HG03066 (cell line): ENCODE results near the gene CCDC127.
"Not testable (repeated sequence)": the region's sequence is repeated elsewhere in the genome, so short reads cannot be mapped to it uniquely, and the experiment has no call there.

Experiments used
- ATAC-seq: cut with Tn5 transposase; IDR thresholded peaks from one replicate; pipeline ENCODE4 v1.9.1; 2021; ENCODE audit warnings: low read depth; ENCODE audit not compliant: unreplicated experiment

Gene CCDC127

DNA sequence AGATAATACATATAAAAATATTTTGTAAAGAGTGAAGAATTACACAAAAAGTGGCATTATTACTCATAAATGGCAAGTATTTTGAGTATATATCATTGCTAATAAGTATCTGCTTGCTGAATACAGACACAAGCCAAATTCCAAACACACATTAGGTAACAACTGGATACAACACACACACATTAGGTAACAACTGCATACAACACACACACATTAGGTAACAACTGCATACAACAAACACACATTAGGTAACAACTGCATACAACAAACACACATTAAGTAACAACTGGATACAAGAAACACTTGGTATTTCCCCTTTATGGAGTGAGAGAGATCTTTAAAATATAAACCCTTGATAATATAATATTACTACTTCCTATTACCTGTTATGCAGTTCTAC, 13.5 kb downstream of the CCDC127 start:
- no peak for ATAC-seq

DNA sequence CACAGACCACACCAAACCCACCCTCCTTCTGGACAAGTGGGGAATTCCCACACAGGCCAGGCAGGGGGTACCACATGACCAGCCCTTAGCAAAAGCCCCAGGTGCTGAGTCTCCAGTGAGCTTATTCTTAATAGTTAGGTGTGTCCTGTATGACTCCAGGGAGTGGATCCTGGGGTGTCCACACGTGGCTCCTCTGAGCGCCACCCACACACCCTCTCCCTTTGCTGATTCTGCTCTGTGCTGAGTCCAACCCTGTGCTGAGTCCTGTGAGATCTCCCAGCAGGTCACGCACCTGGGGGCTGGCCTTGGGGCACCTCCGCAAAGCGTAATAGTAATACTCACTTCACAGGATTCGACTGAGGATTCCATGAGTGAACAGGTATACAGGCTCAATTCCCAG, 14.0 kb downstream of the CCDC127 start:
- no peak for ATAC-seq

DNA sequence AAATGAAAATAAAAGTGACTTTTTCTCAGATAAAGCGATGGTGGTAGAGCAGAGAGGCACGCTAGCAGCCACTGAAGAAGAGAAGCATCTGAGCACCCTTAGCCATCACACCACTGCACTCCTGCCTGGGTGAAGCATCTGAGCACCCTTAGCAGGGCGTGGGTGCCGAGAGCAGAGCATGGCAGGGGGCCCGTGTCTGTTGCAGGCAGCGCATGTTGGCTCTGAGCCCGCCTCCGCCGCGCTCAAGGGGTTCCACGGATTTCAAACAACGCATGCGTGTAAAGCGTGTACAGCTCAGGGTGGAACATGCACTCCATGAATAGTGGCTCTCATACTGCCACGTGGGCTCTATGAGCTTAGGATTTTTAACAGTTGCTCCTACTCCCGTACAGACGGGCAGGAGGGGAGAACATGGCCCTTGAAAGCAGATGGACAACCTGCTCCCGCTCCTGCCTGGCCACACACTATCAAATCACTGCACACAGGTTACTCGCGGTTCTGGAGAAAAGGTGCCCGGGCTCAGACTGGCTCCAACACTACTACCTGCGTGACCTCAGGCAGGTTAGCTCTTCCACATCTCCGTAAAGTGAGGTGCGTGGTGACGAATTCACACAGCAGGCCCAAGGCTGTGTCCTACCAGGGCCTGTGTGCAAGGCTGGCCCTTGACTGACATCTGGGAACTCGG, 14.6 kb downstream of the CCDC127 start:
- no peak for ATAC-seq

DNA sequence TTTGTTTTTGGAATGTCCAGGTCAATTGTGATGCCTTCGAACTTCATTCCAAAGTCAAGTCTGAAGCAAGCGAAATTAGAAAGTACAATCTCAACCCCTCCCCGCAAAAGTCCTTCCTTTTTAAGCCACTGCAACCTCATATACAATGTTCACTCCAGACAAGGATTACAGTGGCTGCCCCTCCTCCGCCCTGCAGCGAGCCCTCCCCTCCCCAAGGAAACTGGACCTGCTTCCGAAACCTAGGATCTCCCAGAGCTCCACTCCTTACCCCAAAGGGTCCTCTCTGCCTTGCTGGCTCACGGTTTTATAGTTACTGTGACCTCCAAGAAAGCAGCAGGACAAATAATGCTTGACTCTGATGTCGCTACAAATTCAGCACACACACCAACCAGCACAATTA, 16.3 kb downstream of the CCDC127 start:
- no peak for ATAC-seq

DNA sequence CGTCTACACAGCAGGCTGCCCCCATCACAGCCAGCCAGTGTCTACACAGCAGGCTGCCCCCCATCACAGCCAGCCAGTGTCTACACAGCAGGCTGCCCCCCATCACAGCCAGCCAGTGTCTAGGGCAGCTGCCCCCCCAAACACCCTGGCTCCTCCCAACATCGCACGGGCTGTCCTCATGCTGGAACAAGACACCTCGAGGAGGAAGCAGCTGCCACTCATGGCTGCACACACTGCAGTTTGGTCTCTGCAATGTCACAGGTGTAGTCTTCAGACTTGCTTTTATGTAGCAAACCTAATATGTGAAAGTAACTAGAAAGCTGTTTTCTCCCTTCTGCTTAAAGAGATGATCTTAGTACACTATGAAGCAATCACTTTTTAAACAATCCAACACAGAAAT, 17.0 kb downstream of the CCDC127 start:
- ATAC-seq, result no peak

DNA sequence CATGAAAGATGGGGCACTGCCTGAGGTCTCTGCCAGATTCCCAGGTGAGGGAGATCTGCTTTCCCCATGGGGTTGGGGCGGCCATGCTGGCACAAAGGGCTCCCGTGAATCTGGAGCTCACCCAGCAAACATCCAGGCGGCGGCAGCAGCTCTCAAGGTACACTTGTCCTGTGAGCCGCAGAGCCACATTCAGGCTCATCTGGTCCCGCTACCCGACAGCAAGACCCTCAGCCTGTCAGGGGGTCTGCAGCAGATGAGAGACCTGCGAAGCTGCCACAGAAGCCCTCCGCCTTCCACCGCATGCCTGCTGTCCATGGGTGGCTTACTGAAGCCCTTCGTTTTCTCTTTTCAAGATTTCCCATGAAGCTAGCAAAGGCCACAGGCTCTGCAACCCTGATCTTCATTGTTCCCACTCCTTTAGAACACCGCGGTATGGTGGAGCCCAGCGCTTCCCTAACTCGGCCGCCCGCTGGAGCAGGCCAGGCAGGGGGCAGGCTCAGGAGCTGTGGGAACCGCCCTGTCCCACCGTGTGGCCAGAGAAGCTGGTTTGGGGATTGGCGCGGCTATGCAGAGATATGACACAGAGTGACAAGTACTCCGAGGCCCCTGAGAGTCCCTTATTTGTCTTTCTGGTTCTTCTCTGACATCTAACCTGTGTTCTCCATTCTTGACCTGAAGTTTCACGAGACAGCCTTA, 17.9 kb downstream of the CCDC127 start:
- no peak for ATAC-seq

DNA sequence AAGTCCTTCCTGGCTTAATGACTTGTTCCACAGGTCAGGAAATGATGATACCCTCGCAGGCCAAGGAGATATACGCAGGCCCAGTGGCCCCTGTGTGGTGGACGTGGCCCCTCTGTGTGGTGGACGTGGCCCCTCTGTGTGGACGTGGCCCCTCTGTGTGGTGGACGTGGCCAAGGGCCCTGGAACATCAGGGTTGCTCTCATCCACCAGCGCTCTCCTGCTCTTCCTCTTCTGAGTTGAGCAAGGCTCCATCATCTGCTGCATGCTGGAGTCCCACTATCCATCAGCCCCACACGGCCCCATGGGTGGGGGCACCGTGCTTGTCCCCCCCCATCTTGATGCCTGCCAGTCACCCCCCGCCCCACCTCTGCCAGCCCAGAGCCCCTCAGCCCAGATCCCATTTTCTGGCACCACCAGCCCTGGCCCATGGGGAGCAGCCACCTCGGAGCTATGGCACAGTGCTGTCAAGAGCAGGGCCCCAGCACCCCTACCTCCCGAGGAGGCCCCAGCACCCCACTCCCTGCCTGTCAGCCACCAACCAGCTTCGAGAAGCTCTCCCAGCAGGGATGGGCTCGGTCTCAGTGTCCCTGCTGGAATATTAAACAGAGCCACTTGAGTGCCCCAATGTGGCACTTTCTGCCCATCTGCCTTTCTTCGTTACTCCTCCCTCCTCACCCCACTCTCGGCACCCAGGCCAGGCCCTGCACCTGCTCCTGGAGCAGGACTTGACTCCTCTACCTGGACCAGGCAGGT, 18.6 kb downstream of the CCDC127 start:
- ATAC-seq, result no peak

DNA sequence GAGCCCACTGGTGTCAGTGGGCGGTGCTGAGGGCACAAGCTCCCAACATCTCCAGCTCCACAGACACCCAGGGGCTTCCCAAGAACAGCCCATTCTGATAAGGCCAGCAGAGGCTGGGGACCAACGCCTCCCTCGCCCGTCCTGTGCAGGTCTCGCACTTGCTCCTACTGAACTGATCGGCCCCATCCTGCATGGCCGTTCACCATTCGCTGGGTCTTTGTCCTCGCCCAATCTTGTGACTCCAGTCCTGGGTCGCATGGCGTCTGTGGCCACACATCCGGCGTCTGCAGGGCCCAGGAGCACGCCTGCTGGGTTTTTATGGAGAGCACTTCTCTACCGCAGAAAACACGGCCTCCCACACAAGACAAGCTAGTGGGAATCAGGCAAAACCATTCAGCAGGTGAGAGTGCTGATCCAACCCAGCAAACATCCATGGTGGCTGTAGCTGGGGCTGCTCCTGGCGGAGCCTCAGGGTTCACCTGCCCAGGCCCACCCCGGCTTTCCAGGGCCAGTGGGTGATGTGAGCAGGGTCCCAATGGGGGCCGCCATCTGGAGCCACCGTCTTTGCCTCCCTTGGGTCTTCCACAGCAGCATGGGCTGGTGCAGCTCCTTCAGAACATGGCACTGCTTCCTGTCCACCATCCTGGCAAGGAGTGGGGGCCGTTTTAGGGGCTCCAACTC, 19.3 kb downstream of the CCDC127 start:
- no peak for ATAC-seq

DNA sequence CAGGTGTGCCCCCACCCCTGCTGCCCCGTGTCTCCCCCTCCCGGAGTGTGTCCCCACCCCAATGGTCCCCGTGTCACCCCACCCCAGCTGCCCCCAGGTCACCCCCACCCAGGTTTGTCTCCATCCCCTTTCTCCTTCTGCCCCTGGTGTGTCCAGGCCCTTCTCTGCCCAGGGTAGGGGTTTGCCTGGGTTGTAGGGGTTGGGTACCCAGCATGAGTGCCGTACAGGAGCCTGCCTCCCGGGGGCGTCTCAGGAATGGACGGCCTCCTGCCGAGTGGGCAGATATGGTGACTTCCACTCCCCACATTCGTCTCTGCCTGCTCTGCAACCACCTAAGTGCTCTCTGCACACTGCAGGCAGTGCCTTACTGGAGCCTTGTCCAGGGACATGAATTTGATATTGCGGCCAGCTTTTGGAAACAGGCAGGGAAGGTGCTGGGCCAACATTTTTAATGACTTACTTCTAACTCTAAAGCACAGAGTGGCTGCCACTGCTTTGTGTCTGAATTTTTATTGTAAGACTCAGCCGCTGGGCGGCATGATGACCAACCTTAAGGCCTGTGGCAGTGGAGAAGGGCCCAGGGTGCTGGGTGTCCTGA, 20.0 kb downstream of the CCDC127 start:
- no peak for ATAC-seq

DNA sequence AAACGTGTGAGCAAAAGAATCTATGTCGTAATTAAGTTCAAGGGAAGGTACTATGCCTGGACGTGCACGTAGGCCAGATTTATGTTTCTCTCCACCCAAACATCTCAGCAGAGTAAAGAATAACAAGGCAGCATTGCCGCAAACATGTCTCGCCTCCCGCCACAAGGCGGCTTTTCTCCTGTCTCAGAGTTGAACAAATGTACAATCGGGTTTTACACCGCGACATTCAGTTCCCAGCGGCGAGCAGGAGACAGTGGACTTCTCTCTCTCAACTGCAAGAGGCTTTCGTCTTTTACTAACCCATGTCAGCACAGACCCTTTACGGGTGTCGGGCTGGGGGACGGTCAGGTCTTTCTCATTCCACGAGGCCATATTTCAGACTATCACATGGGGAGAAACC, 20.9 kb downstream of the CCDC127 start:
- not testable (repeated sequence) for ATAC-seq

DNA sequence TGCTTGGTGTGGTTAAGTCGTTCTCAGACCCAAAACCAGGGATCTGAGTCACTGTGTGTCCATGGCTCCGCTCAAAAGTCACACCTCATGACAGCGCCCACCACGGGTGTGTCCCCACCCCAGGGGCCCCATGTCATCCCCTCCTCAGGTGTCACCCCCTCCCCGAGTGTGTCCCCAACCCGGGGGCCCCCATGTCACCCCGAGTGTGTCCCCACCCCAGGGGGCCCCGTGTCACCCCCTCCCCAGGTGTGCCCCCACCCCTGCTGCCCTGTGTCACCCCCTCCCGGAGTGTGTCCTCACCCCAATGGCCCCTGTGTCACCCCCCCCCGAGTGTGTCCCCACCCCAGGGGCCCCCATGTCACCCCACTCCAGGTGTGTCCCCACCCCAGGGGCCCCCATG, 21.6 kb downstream of the CCDC127 start:
- ATAC-seq, result no peak

DNA sequence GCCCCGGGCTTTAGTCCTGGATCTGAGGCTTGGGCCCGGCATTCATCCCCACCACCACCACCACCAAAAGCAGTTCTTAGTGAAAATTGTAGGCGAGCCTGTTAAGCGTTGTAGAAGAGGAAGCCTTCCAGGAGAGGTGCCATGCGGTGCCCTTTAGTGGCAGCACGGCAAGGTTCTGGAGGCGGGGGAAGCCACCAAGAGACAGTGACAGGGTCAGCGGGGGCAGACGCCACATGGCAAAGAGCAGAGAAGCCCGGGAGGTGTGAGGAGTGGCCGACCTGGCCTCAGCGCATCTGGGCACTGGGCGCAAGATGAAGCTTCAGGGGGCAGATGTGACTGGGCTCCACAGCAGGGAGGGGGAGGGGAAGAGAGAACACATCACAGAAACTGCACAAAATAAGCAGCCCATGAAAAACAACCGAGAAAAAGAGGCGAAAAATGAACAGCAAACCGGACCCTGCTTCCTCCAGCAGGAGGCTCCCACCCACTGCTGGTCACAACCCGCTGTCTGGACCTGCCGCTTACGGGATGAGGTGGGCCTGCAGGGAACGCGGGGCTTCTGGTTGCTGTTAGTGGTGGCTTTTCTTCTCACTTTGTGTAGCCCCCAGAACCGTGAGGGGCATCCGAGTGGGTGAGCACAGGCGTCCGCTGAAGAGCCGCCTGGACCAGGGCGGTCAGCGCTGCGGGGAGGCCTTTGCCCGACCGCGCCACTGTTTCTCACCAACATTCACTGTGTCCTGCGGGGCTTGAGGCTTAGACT, 22.4 kb downstream of the CCDC127 start:
- ATAC-seq, result no peak

DNA sequence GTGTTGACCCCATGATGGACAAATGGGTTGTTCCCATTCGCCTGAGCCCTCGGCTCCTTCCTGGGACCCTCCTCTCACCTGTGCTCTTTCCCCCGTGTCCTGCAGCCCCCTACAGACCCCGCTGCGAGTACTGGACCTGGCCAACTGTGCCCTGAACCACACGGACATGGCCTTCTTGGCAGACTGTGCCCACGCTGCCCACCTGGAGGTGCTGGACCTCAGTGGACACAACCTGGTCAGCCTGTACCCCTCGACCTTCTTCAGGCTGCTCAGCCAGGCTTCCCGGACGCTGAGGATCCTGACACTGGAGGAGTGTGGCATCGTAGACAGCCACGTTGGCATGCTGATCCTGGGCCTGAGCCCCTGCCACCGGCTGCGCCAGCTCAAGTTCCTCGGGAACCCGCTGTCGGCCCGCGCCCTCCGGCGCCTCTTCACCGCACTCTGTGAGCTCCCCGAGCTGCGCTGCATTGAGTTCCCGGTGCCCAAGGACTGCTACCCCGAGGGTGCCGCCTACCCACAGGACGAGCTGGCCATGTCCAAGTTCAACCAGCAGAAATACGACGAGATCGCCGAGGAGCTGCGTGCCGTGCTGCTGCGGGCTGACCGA, 23.2 kb downstream of the CCDC127 start:
- no peak for ATAC-seq

DNA sequence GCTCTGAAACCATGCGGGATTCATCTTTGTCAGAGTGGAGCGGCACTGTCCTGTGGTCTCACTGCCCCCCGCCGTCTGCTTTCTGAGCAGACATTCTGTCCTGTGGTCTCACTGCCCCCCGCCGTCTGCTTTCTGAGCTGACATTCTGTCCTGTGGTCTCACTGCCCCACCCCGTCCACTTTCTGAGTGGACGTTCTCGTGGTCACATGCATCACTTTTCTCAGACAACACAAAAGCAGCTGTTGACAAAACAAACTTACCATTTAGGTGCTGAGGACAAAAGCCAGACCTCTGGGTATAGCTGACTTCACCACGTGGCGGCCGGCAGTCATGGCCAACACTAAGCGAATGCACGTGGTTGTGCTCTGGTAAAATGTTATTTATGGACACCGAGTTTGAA, 23.9 kb downstream of the CCDC127 start:
- ATAC-seq, result no peak

DNA sequence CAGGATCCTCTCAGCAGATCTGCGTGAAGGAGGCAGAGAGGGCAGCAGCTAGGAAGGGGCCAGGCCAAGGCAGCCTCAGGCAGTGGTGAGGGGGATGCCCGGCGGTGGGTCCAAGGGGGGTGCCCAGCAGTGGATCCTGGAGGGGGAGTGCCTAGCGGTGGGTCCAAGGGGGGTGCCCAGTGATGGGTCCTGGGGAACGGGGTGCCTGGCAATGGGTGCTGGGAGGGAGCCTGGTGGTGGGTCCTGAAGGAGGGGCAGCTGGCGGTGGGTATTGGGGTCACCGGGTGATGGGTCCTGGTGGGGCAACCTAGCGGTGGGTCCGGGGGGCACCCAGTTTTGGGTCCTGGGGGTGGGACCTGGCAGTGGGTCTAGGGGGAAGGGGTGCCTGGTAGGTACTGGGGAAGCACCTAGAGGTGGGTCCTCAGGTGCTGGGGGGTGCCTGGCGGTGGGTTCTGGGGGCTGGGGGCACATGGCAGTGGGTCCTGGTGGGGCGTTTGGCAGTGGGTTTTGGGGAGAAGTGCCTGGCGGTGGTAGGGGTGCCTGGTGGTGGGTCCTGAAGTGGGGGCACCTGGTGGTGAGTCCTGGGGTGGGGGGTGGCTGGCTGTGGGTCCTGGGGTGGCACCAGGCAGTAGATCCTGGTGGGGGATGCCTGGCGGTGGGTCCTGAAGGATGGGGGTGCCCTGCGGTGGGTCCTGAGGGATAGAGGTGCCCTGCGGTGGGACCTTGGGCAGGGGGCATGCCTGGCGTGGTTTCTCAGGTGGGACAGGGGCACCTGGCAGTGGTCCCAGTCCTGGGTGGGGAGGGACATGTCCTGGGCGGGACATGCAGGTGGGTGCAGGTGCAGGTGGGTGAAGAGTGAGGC, 24.8 kb downstream of the CCDC127 start:
- ATAC-seq, result no peak

DNA sequence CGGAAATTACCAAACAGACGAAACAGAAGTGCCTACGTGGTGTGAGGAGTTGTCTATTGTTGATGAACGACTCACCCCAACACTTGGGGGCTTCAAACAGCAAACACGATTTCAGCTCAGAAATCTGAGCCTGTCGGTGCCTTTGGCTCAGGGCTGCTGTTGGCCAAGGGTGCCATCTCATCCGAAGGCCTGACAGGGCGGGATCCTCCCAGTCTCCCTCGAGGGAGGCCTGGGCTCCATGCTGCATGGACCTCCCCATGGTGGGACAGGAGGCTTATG, 25.3 kb downstream of the CCDC127 start:
- no peak for ATAC-seq

DNA sequence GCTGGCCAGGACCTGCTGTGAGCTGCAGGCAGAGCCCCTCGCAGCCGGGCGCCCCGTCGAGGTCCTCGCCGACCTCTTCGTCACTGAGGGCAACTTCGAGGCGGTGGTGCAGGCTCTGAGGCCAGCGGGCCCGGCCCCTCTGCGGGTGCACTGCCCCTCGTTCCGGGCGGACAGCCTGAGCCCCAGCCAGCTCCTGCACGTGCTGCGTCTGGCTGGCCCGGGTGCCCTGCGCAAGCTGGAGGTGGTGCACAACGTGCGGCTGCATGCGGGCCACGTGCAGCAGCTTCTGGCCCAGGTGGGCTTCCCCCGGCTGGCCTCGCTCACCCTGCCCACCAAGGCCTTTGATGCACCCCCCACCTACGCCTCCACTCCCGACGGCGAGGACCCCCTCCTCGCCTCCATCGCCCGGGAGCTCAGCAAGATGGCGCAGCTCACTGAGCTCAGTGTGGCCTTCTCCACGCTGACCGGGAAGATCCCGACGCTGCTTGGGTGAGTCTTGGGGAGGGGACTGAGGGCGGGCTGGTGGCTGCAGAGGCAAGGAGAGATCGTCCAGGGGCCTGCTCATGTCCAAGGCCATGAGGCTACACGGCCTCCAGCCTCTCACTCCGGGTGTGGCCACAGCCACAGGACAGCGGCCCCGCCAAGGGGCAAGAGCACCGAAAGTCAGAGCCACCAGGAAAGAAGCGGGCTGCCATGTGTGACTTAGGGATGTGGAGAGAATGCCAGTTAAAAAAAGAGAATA, 25.8 kb downstream of the CCDC127 start:
- no peak for ATAC-seq
